ENCODE measurements around the gene KCNMA1. TPM values are rescaled to one million over a fixed set of nuclear protein-coding genes. Genes with fewer than 3 reads are reported as not detected.

KCNMA1 gene
- total RNA-seq, 2 donors from 2014 or later: 168 to 188 TPM

DNA sequence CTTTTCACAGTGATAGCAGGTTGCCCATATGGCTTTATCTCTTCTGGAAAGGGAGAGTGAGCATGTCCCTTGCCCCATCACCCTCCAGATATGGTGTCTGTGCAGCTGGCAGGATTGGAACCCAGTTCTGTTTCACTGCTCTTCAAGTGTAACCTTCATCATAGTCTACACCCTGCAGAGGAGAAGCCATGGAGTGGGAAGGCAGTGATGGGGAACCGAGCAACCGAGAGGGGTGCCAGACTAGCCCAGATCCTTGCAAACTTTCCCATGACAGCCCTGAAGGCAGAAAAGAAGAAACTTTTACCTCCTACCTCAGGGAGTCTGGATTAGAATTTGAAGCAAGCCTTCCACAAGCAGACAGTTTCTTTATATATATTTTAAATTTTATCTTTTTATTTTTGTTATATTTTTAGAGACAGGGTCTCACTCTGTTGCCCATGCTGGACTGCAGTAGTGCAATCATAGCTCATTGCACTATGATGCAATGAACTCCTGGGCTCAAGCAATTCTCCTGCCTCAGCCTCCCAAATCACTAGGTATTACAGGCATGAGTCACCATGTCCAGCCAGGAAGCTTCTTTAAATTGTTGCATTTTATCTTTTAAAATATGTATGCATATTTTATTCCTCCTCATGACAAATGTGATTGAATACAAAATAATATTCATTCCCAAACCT is 133.3 kb downstream of the KCNMA1 start:
- Histone ChIP-seq H3K36me3 (no peaks in the 10 kb centered on the region), H3K4me1 (ENCODE audit: control insufficient read depth in 1 of 2, low read depth in 2 of 2) (peaks cover 26 to 49% of the 10 kb centered on the region in 2 donors), H3K27me3 (replicated peaks; ENCODE audit: insufficient read depth) (no peaks in the 10 kb centered on the region), H3K9me3 (no peaks in the 10 kb centered on the region), H3K27ac (no peak overlapping the region), H3K4me3 (no peak overlapping the region)
- DNase-seq (ENCODE audit: low spot score) (no peak), ATAC-seq (ENCODE audit: insufficient number of reproducible peaks, low FRiP score, low read depth) (no peak)
- TF ChIP-seq, protein P1, sequence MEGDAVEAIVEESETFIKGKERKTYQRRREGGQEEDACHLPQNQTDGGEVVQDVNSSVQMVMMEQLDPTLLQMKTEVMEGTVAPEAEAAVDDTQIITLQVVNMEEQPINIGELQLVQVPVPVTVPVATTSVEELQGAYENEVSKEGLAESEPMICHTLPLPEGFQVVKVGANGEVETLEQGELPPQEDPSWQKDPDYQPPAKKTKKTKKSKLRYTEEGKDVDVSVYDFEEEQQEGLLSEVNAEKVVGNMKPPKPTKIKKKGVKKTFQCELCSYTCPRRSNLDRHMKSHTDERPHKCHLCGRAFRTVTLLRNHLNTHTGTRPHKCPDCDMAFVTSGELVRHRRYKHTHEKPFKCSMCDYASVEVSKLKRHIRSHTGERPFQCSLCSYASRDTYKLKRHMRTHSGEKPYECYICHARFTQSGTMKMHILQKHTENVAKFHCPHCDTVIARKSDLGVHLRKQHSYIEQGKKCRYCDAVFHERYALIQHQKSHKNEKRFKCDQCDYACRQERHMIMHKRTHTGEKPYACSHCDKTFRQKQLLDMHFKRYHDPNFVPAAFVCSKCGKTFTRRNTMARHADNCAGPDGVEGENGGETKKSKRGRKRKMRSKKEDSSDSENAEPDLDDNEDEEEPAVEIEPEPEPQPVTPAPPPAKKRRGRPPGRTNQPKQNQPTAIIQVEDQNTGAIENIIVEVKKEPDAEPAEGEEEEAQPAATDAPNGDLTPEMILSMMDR (IDR thresholded peaks at IDR 0.05): no peak

DNA sequence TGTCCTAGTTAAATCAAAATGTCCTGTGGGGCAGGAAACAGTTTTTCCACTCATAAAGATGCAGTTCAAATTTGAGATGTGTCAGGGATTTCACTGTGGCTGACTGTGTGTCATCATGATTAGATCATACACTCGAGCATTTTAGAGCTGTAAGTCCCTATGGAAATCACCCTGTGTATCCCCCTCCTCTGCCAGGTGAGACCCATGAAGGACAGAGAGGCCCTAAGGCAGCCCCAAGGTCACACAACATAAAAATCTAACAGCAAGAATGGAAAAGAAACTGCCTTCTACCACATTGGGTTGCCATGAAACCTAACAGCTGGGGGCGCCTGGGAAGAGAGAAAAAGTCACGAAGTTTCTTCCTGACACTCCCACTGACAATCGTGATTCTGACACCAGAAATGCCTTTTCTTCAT is 135.8 kb downstream of the KCNMA1 start:
- DNase-seq (ENCODE audit: low spot score) (no peak), ATAC-seq (ENCODE audit: insufficient number of reproducible peaks, low FRiP score, low read depth) (no peak)
- H3K4me3 ChIP-seq: no peak overlapping the region
- TF ChIP-seq, protein P1 (IDR thresholded peaks at IDR 0.05): no peak
- peaks cover 22 to 60% of the 10 kb centered on the region in 2 donors for H3K4me1 ChIP-seq (ENCODE audit: control insufficient read depth in 1 of 2, low read depth in 2 of 2)
- no peaks in the 10 kb centered on the region for H3K9me3 ChIP-seq
- no peak overlapping the region for H3K27ac ChIP-seq
- H3K27me3 ChIP-seq (replicated peaks; ENCODE audit: insufficient read depth): no peaks in the 10 kb centered on the region
- H3K36me3 ChIP-seq: no peaks in the 10 kb centered on the region

DNA sequence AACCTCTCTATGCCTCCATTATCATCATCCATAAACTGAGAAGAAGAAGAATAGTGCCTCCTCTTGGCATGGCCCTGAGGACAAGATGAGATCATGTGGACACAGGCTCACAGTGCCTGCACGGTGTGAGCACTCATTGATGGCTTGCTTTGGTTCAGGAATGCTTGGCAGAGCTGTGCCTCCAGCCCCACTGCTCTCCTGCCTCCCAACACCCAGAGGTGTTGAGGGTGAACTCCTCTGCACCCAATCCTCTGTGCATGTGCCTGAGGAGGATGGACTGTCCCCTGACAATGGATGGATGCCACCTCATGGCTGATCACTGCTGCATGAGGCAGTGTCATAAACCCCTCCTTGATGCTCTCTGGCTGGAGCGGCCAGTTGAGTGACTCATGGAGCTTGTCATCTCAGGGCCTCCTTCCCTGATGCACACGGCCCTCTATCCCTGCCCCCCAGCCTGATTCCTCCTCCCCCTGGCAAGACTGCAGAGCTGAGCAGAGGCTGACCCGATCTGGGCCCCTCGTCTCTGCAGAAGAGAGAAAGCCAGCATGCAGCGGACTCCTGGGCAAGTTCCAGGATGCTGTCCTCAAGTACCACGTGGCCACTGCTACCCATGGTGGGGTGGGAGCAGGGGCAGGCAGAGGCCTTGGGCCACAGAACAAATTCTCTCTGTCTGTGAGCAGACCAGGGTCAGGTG is 136.3 kb downstream of the KCNMA1 start:
- Histone ChIP-seq H3K4me1 (ENCODE audit: control insufficient read depth in 1 of 2, low read depth in 2 of 2) (peaks cover 20 to 57% of the 10 kb centered on the region in 2 donors), H3K27me3 (replicated peaks; ENCODE audit: insufficient read depth) (no peaks in the 10 kb centered on the region), H3K9me3 (no peaks in the 10 kb centered on the region), H3K4me3 (no peak overlapping the region), H3K36me3 (no peaks in the 10 kb centered on the region), H3K27ac (no peak overlapping the region)
- DNase-seq (ENCODE audit: low spot score) (peak; percentile 36), ATAC-seq (ENCODE audit: insufficient number of reproducible peaks, low FRiP score, low read depth) (no peak)
- TF ChIP-seq, protein P1 (IDR thresholded peaks at IDR 0.05): no peak

DNA sequence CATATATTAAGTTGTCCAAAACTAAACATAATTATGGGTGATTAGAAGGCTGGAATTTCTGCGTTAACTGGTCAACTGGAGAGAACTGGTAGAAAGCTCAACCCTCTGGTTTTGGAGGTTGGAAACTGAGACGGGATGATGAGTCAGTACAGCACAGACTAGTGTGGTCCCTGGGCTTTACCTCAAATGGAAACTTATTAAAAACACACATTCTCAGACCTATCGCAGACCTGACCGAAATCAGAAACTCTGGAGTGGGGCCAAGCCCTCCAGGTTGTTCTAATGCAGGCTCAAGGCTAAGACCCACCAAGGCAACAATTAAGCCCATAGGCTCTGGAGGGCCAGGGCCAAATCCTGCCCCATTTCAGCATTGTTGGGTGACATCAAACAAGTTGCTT is 136.9 kb downstream of the KCNMA1 start:
- DNase-seq (ENCODE audit: low spot score): no peak
- peaks cover 15 to 56% of the 10 kb centered on the region in 2 donors for H3K4me1 ChIP-seq (ENCODE audit: control insufficient read depth in 1 of 2, low read depth in 2 of 2)
- no peaks in the 10 kb centered on the region for H3K9me3 ChIP-seq
- no peak overlapping the region for H3K27ac ChIP-seq
- no peak for ATAC-seq (ENCODE audit: insufficient number of reproducible peaks, low FRiP score, low read depth)
- no peaks in the 10 kb centered on the region for H3K27me3 ChIP-seq (replicated peaks; ENCODE audit: insufficient read depth)
- TF ChIP-seq, protein P1 (IDR thresholded peaks at IDR 0.05): no peak
- no peaks in the 10 kb centered on the region for H3K36me3 ChIP-seq
- H3K4me3 ChIP-seq: no peak overlapping the region

DNA sequence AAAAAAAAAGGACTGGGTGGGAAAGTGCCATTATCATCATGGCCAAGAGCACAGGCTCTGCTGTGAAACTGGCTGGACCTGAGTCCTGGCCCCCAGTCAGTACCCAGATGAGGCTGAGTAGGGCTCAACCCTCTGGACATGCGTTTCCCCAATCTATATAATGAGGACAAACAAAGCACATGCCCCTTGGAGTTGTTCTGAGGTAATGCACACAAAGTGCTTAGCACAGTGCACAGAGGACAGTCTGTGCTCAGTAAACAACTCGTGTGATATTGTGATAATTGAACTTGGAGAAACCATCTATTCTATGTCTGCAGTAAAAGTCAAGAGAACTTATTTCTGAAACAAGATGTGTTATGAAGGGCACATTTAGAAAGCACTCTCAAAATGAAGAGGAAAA is 138.8 kb downstream of the KCNMA1 start:
- ATAC-seq (ENCODE audit: insufficient number of reproducible peaks, low FRiP score, low read depth) (no peak), DNase-seq (ENCODE audit: low spot score) (no peak)
- H3K4me3 ChIP-seq: no peak overlapping the region
- H3K27me3 ChIP-seq (replicated peaks; ENCODE audit: insufficient read depth): no peaks in the 10 kb centered on the region
- no peak overlapping the region for H3K27ac ChIP-seq
- TF ChIP-seq, protein P1 (IDR thresholded peaks at IDR 0.05): no peak
- H3K4me1 ChIP-seq (ENCODE audit: control insufficient read depth in 1 of 2, low read depth in 2 of 2): peaks cover 4 to 66% of the 10 kb centered on the region in 2 donors
- no peaks in the 10 kb centered on the region for H3K9me3 ChIP-seq
- no peaks in the 10 kb centered on the region for H3K36me3 ChIP-seq
